Measurements from ENCODE around the gene DNAH3. TPM values are rescaled to one million over a fixed set of nuclear protein-coding genes. Genes with fewer than 3 reads are reported as not detected.

Gene DNAH3
- polyA plus RNA-seq, 2 of the 4 experiments (the other 2 are of a cell fraction): 0.37 to 0.81 TPM

DNA sequence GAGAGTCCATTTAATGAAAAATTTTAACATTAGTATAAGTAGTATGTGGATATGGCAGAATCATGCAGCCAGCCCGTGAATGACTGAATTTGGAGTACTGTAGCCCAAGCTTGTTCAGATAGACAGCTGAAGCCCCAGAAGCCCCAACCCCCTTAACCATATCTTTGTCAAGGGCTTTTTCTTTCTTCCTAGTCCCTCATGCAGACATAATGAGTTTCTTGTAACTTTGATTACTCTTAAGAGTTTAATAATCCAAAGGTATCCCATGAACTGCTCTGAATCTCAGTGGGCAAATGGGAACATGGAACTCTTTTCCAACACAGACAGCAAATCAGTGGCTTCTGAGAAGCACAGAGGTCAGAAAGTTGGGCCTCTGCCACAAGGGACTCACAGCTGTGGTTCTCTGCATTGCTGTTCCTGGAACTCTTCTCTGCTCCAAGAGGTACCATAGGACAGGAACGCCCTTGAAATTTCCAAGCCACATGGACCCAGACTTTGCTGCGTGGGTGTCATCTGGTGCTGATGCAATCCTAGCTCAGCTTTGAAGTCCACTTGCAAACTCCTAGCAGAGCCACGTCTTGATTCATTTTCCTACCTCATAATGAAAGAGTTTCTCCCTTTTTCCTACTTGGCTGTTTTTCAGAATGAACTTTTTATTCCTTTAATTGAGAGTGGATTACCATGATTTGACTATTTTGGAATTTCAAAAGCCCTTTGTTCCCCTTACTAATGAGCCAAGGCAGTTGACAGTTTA is 232.0 kb downstream of the DNAH3 start:
- DNase-seq (ENCODE audit: low read depth in 1 of 2, low spot score in 1 of 2) (no peak), ATAC-seq (no peak), FAIRE-seq (no peak)
- WGBS (ENCODE audit: missing lambda C conversion rate): 82% methylated on average over 4 of the region's 4 CpGs
- Histone ChIP-seq H3K27ac (no peak overlapping the region), H3K9me3 (no peaks in the 10 kb centered on the region), H3K4me2 (no peak overlapping the region), H3K4me1 (no peaks in the 10 kb centered on the region; the same call in 2 of the 3 replicates), H3K4me3 (no peak overlapping the region)
- ChIA-PET POLR2A (no interaction called here), CTCF (interaction anchor here (1.1 to 1.2 kb wide), 3 partner anchors 8 to 69 kb away, joined by 3 to 4 read pairs (median 3); no protein-coding TSS in a partner anchor)
- no peak for TF ChIP-seq EHMT2 (IDR thresholded peaks at IDR 0.05; ENCODE audit: low read depth)
- TF ChIP-seq, protein P1, sequence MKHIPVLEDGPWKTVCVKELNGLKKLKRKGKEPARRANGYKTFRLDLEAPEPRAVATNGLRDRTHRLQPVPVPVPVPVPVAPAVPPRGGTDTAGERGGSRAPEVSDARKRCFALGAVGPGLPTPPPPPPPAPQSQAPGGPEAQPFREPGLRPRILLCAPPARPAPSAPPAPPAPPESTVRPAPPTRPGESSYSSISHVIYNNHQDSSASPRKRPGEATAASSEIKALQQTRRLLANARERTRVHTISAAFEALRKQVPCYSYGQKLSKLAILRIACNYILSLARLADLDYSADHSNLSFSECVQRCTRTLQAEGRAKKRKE (CRISPR knock-in tag; IDR thresholded peaks at IDR 0.05; ENCODE audit: low read depth): no peak
- no peak for TF ChIP-seq JUN (IDR thresholded peaks at IDR 0.05)
- TF ChIP-seq ZC3H11A (IDR thresholded peaks at IDR 0.05): no peak
- TF ChIP-seq GATA3 (IDR thresholded peaks at IDR 0.05; ENCODE audit: borderline replicate concordance): no peak
- TF ChIP-seq, protein P2, sequence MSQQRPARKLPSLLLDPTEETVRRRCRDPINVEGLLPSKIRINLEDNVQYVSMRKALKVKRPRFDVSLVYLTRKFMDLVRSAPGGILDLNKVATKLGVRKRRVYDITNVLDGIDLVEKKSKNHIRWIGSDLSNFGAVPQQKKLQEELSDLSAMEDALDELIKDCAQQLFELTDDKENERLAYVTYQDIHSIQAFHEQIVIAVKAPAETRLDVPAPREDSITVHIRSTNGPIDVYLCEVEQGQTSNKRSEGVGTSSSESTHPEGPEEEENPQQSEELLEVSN (IDR thresholded peaks at IDR 0.05; ENCODE audit: borderline replicate concordance, low read depth): no peak

GRCh38 chr16:20916942-20917341 is 233.7 kb downstream of the DNAH3 start:
- Histone ChIP-seq H3K4me1 (peaks cover 8% of the 10 kb centered on the region), H3K4me2 (no peak overlapping the region), H3K27ac (no peak overlapping the region), H3K4me3 (no peak overlapping the region), H3K9me3 (no peaks in the 10 kb centered on the region)
- FAIRE-seq: no peak
- 86% methylated on average over 4 of the region's 4 CpGs for WGBS (ENCODE audit: missing lambda C conversion rate)
- no peak for ATAC-seq
- CTCF ChIA-PET: interaction anchor here (0.6 to 1.5 kb wide), 3 partner anchors 14 to 166 kb away, joined by 3 to 5 read pairs (median 5); no protein-coding TSS in a partner anchor
- no peak for TF ChIP-seq EHMT2 (IDR thresholded peaks at IDR 0.05; ENCODE audit: low read depth)
- TF ChIP-seq, protein P3, sequence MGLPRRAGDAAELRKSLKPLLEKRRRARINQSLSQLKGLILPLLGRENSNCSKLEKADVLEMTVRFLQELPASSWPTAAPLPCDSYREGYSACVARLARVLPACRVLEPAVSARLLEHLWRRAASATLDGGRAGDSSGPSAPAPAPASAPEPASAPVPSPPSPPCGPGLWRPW (IDR thresholded peaks at IDR 0.05): no peak
- DNase-seq (ENCODE audit: low read depth in 1 of 2, low spot score in 1 of 2): no peak
- POLR2A ChIA-PET: no interaction called here

- H3K4me2 ChIP-seq: no peak overlapping the region
- no peak overlapping the region for H3K27ac ChIP-seq
- H3K4me3 ChIP-seq: no peak overlapping the region
- H3K9me3 ChIP-seq: no peaks in the 10 kb centered on the region
- FAIRE-seq (no peak), DNase-seq (ENCODE audit: low read depth in 1 of 2, low spot score in 1 of 2) (no peak), ATAC-seq (no peak)
- ChIA-PET CTCF (interaction anchor here (0.8 to 1.5 kb wide), 4 partner anchors 8 to 66 kb away, joined by 3 to 5 read pairs (median 3); no protein-coding TSS in a partner anchor), POLR2A (no interaction called here)
- TF ChIP-seq JUN (IDR thresholded peaks at IDR 0.05) (no peak), FOXS1 (CRISPR knock-in tag; IDR thresholded peaks at IDR 0.05) (no peak), ZNF302 (CRISPR knock-in tag; IDR thresholded peaks at IDR 0.05) (no peak), NR3C1 (IDR thresholded peaks at IDR 0.05) (no peak), CEBPB (IDR thresholded peaks at IDR 0.05) (no peak), GATA3 (IDR thresholded peaks at IDR 0.05; ENCODE audit: borderline replicate concordance) (no peak), FOSB (CRISPR knock-in tag; IDR thresholded peaks at IDR 0.05) (no peak)
- TF ChIP-seq, protein P4, sequence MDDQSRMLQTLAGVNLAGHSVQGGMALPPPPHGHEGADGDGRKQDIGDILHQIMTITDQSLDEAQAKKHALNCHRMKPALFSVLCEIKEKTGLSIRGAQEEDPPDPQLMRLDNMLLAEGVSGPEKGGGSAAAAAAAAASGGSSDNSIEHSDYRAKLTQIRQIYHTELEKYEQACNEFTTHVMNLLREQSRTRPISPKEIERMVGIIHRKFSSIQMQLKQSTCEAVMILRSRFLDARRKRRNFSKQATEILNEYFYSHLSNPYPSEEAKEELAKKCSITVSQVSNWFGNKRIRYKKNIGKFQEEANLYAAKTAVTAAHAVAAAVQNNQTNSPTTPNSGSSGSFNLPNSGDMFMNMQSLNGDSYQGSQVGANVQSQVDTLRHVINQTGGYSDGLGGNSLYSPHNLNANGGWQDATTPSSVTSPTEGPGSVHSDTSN (IDR thresholded peaks at IDR 0.05): no peak
- TF ChIP-seq, protein P5, sequence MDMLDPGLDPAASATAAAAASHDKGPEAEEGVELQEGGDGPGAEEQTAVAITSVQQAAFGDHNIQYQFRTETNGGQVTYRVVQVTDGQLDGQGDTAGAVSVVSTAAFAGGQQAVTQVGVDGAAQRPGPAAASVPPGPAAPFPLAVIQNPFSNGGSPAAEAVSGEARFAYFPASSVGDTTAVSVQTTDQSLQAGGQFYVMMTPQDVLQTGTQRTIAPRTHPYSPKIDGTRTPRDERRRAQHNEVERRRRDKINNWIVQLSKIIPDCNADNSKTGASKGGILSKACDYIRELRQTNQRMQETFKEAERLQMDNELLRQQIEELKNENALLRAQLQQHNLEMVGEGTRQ (IDR thresholded peaks at IDR 0.05): no peak
- TF ChIP-seq, protein P1 (CRISPR knock-in tag; IDR thresholded peaks at IDR 0.05; ENCODE audit: low read depth): no peak
- 97% methylated on average over 10 of the region's 10 CpGs for whole genome bisulfite sequencing (ENCODE audit: missing lambda C conversion rate)
- H3K4me1 ChIP-seq: peaks cover 14% of the 10 kb centered on the region
These were observed 234.4 kb downstream of the DNAH3 start for GRCh38 chr16:20916289-20916688.
